BE2C (cell line): ENCODE measurements around the gene RPN1.

Source experiments
- DNase-seq: peaks from one replicate; pipeline ENCODE4 v3.0.0-alpha.2; 2020
- H3K27me3 ChIP-seq: fragments of 250-450 bp; sonication (Bioruptor Pico); 2 replicates; pipeline ENCODE4 v1.5.1; 2020; ENCODE audit warnings: mild to moderate bottlenecking
- H3K36me3 ChIP-seq: fragments of 250-450 bp; sonication (Bioruptor Pico); 2 replicates; pipeline ENCODE4 v1.5.1; 2020; ENCODE audit warnings: mild to moderate bottlenecking
- H3K4me1 ChIP-seq: fragments of 250-450 bp; sonication (Bioruptor Pico); 2 replicates; pipeline ENCODE4 v1.5.1; 2020
- H3K4me3 ChIP-seq: 2 replicates; pipeline ENCODE4 v1.5.1; 2011; ENCODE audit warnings: low read depth, low read length
- H3K9me3 ChIP-seq: fragments of 250-450 bp; sonication (Bioruptor Pico); 2 replicates; pipeline ENCODE4 v1.5.1; 2020
- TF ChIP-seq, protein P1 (sequence below): IDR thresholded peaks from 2 replicates; pipeline ENCODE4 v1.5.1; 2012; ENCODE audit warnings: mild to moderate bottlenecking, low read depth, low read length

The RPN1 gene

GRCh38 chr3:128648940-128649663 is 1.5 kb downstream of the RPN1 start:
- Histone ChIP-seq H3K9me3 (no peaks in the 10 kb centered on the region), H3K4me3 (peak overlapping the region; percentile 93), H3K27me3 (no peaks in the 10 kb centered on the region), H3K4me1 (no peaks in the 10 kb centered on the region), H3K36me3 (peaks cover 19% of the 10 kb centered on the region)
- no peak for DNase-seq
- TF ChIP-seq, protein P1, sequence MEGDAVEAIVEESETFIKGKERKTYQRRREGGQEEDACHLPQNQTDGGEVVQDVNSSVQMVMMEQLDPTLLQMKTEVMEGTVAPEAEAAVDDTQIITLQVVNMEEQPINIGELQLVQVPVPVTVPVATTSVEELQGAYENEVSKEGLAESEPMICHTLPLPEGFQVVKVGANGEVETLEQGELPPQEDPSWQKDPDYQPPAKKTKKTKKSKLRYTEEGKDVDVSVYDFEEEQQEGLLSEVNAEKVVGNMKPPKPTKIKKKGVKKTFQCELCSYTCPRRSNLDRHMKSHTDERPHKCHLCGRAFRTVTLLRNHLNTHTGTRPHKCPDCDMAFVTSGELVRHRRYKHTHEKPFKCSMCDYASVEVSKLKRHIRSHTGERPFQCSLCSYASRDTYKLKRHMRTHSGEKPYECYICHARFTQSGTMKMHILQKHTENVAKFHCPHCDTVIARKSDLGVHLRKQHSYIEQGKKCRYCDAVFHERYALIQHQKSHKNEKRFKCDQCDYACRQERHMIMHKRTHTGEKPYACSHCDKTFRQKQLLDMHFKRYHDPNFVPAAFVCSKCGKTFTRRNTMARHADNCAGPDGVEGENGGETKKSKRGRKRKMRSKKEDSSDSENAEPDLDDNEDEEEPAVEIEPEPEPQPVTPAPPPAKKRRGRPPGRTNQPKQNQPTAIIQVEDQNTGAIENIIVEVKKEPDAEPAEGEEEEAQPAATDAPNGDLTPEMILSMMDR, result no peak

GRCh38 chr3:128648402-128648801 is 2.2 kb downstream of the RPN1 start:
- Histone ChIP-seq H3K4me3 (peak overlapping the region; percentile 93), H3K36me3 (peaks cover 26% of the 10 kb centered on the region)

DNA sequence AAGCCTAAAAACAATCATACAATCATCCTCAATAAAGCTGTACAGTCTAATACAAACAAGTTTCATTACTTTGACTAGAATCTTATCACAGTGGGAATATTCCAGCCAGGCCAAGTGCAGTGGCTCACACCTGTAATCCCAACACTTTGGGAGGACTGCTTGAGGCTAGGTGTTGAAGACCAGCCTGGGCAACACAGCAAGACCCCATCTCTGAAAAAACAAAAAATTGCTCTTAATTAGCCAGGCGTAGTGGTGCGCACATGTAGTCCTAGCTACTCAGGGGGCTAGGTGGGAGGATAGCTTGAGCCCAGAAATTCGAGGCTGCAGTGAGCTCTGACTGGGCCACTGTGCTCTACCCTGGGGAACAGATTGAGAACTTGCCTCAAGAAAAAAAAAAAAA is 3.3 kb downstream of the RPN1 start:
- Histone ChIP-seq H3K36me3 (peaks cover 37% of the 10 kb centered on the region), H3K27me3 (no peaks in the 10 kb centered on the region), H3K4me3 (no peak overlapping the region), H3K4me1 (no peaks in the 10 kb centered on the region), H3K9me3 (no peaks in the 10 kb centered on the region)
- TF ChIP-seq, protein P1, result no peak
- DNase-seq, result no peak

More at GRCh38 chr3:128648402-128648801, 2.2 kb downstream of the RPN1 start:
- Histone ChIP-seq H3K9me3 (no peaks in the 10 kb centered on the region), H3K4me1 (no peaks in the 10 kb centered on the region), H3K27me3 (no peaks in the 10 kb centered on the region)
- TF ChIP-seq, protein P1, result no peak
- no peak for DNase-seq

DNA sequence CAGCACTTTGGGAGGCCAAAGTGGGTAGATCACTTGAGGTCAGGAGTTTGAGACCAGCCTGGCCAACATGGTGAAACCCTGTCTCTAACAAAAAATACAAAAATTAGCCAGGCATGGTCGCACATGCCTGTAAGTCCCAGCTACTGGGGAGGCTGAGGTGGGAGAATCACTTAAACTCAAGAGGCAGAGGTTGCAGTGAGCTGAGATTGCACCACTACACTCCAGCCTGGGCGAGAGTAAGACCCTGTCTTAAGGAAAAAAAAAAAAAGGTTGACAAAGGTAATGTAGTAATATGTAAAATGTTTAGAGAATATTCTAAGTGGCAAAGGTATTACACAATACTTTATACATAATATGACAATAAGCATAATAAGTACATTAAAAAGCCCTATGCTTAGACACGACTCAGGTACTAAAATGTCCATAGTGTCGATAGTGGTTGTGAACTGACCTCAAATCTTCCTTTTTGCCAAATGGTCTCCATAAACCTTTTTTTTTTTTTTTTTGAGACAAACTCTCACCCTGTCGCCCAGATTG is 16.5 kb downstream of the RPN1 start:
- no peak overlapping the region for H3K4me3 ChIP-seq
- DNase-seq, result no peak
- TF ChIP-seq, protein P1, result no peak
- H3K27me3 ChIP-seq, result no peaks in the 10 kb centered on the region
- no peaks in the 10 kb centered on the region; the same call in 1 of the 2 replicates for H3K4me1 ChIP-seq
- peaks cover 78% of the 10 kb centered on the region for H3K36me3 ChIP-seq
- no peaks in the 10 kb centered on the region for H3K9me3 ChIP-seq

- no peaks in the 10 kb centered on the region; the same call in 1 of the 2 replicates for H3K4me1 ChIP-seq
Observed at GRCh38 chr3:128632301-128632700, 18.3 kb downstream of the RPN1 start.

More at GRCh38 chr3:128632301-128632700, 18.3 kb downstream of the RPN1 start:
- H3K4me3 ChIP-seq, result no peak overlapping the region
- no peak for DNase-seq
- peaks cover 72% of the 10 kb centered on the region for H3K36me3 ChIP-seq
- no peaks in the 10 kb centered on the region for H3K9me3 ChIP-seq
- TF ChIP-seq, protein P1, result no peak
- no peaks in the 10 kb centered on the region for H3K27me3 ChIP-seq
